Measurements from ENCODE around the gene RXFP2.

The RXFP2 gene

DNA sequence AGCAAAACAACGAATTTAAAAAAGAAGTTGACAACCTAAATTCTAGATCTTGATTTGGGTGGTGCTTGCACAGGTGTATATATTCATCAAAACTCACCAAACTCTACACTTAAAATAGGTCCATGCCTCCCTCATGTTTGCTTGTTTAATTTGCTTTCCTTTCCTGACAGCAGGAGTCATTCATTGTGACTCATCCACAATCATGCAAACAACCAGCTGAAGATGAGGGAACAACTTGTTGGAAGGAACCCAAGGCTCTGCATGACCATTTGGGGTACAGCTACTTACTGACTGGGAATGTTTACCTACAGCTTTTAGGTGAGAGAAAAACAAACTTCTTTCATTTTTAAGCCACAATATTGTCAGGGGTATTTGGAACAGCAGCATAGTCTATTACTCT lies 96.6 kb downstream of the RXFP2 start:
- DNase-seq, result no peak

DNA sequence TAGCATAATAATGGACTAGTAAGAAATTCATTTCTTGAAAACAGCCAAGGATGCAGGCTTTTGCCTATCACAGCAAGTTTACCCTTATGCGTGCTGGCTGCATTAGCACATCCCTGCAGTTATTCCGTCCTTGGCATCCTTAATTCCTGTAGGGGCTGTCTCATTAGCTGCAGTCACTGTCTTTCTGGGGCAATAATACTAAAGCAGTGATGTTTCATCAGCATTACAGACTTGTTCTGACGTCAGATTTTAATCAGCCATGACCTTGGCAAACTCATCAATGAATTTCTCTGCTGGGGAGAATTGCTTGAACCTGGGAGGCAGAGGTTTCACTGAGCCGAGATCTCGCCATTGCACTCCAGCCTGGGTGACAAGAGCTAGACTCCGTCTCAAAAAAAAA lies 103.7 kb downstream of the RXFP2 start:
- DNase-seq, result no peak

GRCh38 chr13:31846182-31846938 lies 107.0 kb downstream of the RXFP2 start:
- peak; percentile 87 for DNase-seq

DNA sequence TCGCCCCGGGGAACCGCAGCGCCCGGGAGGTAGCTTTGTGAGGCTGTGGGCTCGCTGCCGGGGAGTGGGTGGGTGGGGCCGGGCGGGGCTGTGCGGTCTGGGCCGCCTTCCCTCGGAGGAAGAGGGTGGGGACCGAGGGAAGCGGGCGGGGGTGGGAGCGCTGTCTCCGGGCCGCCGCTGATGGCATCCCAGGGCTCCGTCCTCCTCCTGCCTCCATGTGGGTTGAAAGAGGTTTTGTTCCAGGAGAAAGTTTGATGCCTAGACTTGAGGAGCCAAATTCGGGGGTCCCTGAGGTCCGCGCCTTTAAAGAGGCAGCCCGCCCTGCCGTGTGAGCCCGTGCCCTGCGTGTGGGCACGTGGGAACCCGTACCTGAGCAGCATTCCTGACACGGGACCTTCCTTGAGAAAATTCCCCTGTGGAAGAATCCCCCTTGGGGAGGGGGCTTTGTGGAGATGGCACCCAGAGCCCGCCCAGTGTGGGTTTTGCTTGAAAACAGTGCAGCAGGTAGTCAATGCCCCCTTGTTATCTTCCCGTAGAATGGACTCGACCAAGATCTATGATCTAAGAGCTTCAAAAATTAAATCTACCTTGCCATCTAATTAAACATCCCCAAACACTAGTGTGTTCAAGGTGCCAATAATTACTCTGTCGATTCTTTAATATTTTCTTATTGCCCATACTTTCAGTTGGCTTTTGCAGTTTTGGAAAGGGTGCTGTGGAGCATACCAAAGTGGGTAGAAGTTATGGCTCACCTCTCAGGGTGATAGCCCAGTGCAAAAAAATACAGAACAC lies 107.8 kb downstream of the RXFP2 start:
- DNase-seq, result peak; percentile 49

- DNase-seq, result no peak
Observed at GRCh38 chr13:31848621-31849020, 109.3 kb downstream of the RXFP2 start.

GRCh38 chr13:31849206-31849605 lies 109.9 kb downstream of the RXFP2 start:
- DNase-seq, result no peak

DNA sequence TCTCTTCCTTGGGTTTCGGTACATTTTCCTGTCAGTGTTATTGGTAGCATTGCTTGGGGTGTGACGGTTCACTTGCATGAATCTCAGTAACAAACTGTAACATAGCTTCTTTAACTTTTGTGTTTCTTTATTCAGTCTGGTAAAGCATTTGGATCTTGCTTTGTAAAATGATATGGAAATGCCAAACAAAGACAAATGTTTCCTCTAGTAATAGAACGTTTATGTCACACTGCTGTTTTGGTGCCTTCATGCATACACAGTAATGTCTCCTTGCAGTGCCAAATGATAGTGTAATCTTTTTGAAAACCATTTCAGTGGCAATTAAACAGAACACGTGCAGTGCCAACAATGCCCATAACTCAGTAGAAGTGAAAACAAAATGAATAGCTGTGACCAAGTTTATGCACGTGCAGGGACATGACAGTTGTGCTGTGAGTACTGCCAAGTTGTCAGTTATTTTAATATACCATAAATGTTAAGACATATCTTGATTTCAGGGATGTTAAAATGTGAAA lies 110.8 kb downstream of the RXFP2 start:
- DNase-seq, result no peak

GRCh38 chr13:31851216-31851615 lies 111.9 kb downstream of the RXFP2 start:
- no peak for DNase-seq

Data from activated CD8-positive, alpha-beta memory T cell treated with anti-CD3 and anti-CD28 coated beads, Interleukin-2, amount 50 U/mL, for 48 hours (primary cell).